HS-5 (cell line): Measurements from ENCODE around the gene ENOX2.
A peak's percentile ranks its signal among the peaks of the same experiment; 100 is the strongest.
"Not testable (repeated sequence)": the region's sequence is repeated elsewhere in the genome, so short reads cannot be mapped to it uniquely, and the experiment has no call there.

Experiments
- DNase-seq: peaks from one replicate; pipeline ENCODE4 v3.0.0-alpha.2; 2012; ENCODE audit warnings: low read depth

ENOX2 gene

GRCh38 chrX:130902783-130903613, at the start of gene ENOX2:
Gene ENOX2 (minus strand): TSS chrX:130903209. CDS start chrX:130703216, 199,993 bp downstream.
- peak; percentile 79 for DNase-seq

GRCh38 chrX:130952266-130953043, 49.4 kb upstream of the ENOX2 start:
- no peak for DNase-seq

- no peak for DNase-seq
These were observed 41.2 kb upstream of the ENOX2 start for GRCh38 chrX:130944230-130944629.

- no peak for DNase-seq
These were observed 34.1 kb upstream of the ENOX2 start for GRCh38 chrX:130937101-130937500.

- DNase-seq: no peak
These were observed 30.3 kb upstream of the ENOX2 start for GRCh38 chrX:130933358-130933757.

GRCh38 chrX:130920405-130920804, 17.4 kb upstream of the ENOX2 start:
- DNase-seq: not testable (repeated sequence)

- not testable (repeated sequence) for DNase-seq
These were observed 16.7 kb upstream of the ENOX2 start for GRCh38 chrX:130919676-130920075.

GRCh38 chrX:130918498-130918897, 15.5 kb upstream of the ENOX2 start:
- DNase-seq: not testable (repeated sequence)

GRCh38 chrX:130916636-130917422, 13.8 kb upstream of the ENOX2 start:
- DNase-seq: no peak

- no peak for DNase-seq
These were observed 12.3 kb upstream of the ENOX2 start for GRCh38 chrX:130915302-130915701.

- DNase-seq: no peak
These were observed 6.6 kb upstream of the ENOX2 start for GRCh38 chrX:130909469-130910136.

- no peak for DNase-seq
These were observed 3.8 kb upstream of the ENOX2 start for GRCh38 chrX:130906776-130907175.

GRCh38 chrX:130902446-130902782, 595 bp downstream of the ENOX2 start:
- DNase-seq: no peak

- no peak for DNase-seq
These were observed 6.1 kb downstream of the ENOX2 start for GRCh38 chrX:130896802-130897501.

GRCh38 chrX:130896026-130896425, 7.0 kb downstream of the ENOX2 start:
- DNase-seq: no peak

- no peak for DNase-seq
These were observed 7.7 kb downstream of the ENOX2 start for GRCh38 chrX:130895299-130895698.

- no peak for DNase-seq
These were observed 9.5 kb downstream of the ENOX2 start for GRCh38 chrX:130893356-130894085.

GRCh38 chrX:130887376-130887775, 15.6 kb downstream of the ENOX2 start:
- no peak for DNase-seq

- no peak for DNase-seq
These were observed 17.0 kb downstream of the ENOX2 start for GRCh38 chrX:130885996-130886395.

- no peak for DNase-seq
These were observed 17.5 kb downstream of the ENOX2 start for GRCh38 chrX:130885508-130885907.

- DNase-seq: no peak
These were observed 18.4 kb downstream of the ENOX2 start for GRCh38 chrX:130884627-130885026.
